Cardiac muscle cell (in vitro differentiated cells and primary cell): ENCODE measurements around the gene TBC1D8. TPM values are rescaled to one million over a fixed set of nuclear protein-coding genes. Genes with fewer than 3 reads are reported as not detected.

Source experiments
- DNase-seq, 2 donors: peaks; one replicate each; pipeline versions ENCODE4 v3.0.0 to v3.0.0-alpha.2; 2010 to 2017; ENCODE audit warnings: low read depth in 1 of 2, low spot score in 1 of 2
- H3K27ac ChIP-seq: fragments of 200-600 bp; sonication (generic); 2 replicates; pipeline ENCODE4 v1.5.1; 2016
- H3K27me3 ChIP-seq: fragments of 200-600 bp; sonication (generic); 2 replicates; pipeline ENCODE4 v1.6.0; 2016; ENCODE audit warnings: control low read depth
- H3K36me3 ChIP-seq: fragments of 200-600 bp; sonication (generic); 2 replicates; pipeline ENCODE4 v1.5.1; 2016; ENCODE audit warnings: control low read depth
- H3K4me1 ChIP-seq: fragments of 200-600 bp; sonication (generic); 2 replicates; pipeline ENCODE4 v1.8.1; 2017; ENCODE audit warnings: low read depth, mild to moderate bottlenecking, mixed run types
- H3K4me3 ChIP-seq: fragments of 200-600 bp; sonication (generic); 2 replicates; pipeline ENCODE4 v1.5.1; 2016; ENCODE audit warnings: mild to moderate bottlenecking
- H3K9me3 ChIP-seq: fragments of 200-600 bp; sonication (generic); 2 replicates; pipeline ENCODE4 v1.5.1; 2017; ENCODE audit warnings: low read depth, mild to moderate bottlenecking, control low read depth
- polyA plus RNA-seq: library from polyadenylated mRNA; unstranded; fragments of >200 nt; fragmentation: Nextera tagmentation; extraction: Ambion mirVana; gene quantifications from 2 replicates; pipeline ENCODE4 v1.2.1, GENCODE V29; 2016
- total RNA-seq: library from RNA; depleted of rRNA; stranded (reverse); fragments of >200 nt; gene quantifications from 2 replicates; pipeline ENCODE4 v1.2.3, GENCODE V29; 2016
- TF ChIP-seq, protein P1 (sequence below): IDR thresholded peaks from 2 replicates; pipeline ENCODE4 v1.5.1; 2012; ENCODE audit warnings: low read depth, mild to moderate bottlenecking, low read length

The TBC1D8 gene
- total and polyA plus RNA-seq, 2 experiments from 2014 or later, result 15.2 to 23.2 TPM

DNA sequence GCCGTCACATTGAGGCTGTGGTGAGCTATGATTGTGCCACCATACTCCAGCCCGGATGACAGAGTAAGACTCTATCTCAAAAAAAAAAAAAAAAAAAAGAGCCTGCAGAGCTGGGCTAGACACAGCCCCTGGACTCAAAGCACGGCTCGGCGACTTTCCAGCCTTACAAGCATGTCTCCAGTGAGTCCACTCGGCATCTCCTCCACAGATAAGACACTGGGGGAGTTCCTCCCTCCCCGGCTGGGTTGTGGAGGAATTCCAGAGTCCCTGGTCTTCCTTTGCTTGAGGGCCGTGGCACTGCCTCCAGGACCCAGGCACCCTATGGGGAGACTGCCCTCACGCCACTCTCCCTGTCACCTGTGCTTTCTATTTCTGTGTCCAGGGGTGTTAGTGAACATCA is 180.0 kb downstream of the TBC1D8 start:
- Histone ChIP-seq H3K27ac (no peak overlapping the region), H3K4me3 (no peak overlapping the region), H3K36me3 (no peaks in the 10 kb centered on the region), H3K27me3 (no peaks in the 10 kb centered on the region), H3K4me1 (no peaks in the 10 kb centered on the region), H3K9me3 (no peaks in the 10 kb centered on the region)
- TF ChIP-seq, protein P1, sequence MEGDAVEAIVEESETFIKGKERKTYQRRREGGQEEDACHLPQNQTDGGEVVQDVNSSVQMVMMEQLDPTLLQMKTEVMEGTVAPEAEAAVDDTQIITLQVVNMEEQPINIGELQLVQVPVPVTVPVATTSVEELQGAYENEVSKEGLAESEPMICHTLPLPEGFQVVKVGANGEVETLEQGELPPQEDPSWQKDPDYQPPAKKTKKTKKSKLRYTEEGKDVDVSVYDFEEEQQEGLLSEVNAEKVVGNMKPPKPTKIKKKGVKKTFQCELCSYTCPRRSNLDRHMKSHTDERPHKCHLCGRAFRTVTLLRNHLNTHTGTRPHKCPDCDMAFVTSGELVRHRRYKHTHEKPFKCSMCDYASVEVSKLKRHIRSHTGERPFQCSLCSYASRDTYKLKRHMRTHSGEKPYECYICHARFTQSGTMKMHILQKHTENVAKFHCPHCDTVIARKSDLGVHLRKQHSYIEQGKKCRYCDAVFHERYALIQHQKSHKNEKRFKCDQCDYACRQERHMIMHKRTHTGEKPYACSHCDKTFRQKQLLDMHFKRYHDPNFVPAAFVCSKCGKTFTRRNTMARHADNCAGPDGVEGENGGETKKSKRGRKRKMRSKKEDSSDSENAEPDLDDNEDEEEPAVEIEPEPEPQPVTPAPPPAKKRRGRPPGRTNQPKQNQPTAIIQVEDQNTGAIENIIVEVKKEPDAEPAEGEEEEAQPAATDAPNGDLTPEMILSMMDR, result no peak
- peak in 1 of 2 donors; percentile 57 for DNase-seq

DNA sequence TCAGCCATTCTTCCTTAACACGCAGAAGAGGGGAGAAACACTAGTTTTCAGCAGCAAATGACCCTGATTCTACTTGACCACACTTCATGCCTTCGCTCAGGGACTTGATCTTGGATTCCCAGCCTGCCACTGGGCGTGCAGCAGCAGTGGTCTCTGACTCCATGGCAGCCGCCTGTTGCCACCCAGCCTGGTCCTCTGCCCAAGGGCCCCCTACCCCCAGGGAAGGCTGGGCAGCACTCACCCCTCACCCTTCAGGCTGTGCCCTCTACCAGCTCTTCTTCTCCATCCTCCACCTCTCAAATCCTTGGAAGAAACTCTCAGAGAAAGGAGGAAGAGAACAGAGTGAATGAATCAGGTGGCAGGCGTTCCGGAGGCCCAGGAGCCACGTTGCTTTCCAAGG is 181.2 kb downstream of the TBC1D8 start:
- DNase-seq, result no peak
- TF ChIP-seq, protein P1, result no peak
- no peak overlapping the region for H3K27ac ChIP-seq
- no peaks in the 10 kb centered on the region for H3K36me3 ChIP-seq
- no peaks in the 10 kb centered on the region for H3K27me3 ChIP-seq
- no peaks in the 10 kb centered on the region for H3K4me1 ChIP-seq
- H3K9me3 ChIP-seq, result no peaks in the 10 kb centered on the region
- no peak overlapping the region for H3K4me3 ChIP-seq

DNA sequence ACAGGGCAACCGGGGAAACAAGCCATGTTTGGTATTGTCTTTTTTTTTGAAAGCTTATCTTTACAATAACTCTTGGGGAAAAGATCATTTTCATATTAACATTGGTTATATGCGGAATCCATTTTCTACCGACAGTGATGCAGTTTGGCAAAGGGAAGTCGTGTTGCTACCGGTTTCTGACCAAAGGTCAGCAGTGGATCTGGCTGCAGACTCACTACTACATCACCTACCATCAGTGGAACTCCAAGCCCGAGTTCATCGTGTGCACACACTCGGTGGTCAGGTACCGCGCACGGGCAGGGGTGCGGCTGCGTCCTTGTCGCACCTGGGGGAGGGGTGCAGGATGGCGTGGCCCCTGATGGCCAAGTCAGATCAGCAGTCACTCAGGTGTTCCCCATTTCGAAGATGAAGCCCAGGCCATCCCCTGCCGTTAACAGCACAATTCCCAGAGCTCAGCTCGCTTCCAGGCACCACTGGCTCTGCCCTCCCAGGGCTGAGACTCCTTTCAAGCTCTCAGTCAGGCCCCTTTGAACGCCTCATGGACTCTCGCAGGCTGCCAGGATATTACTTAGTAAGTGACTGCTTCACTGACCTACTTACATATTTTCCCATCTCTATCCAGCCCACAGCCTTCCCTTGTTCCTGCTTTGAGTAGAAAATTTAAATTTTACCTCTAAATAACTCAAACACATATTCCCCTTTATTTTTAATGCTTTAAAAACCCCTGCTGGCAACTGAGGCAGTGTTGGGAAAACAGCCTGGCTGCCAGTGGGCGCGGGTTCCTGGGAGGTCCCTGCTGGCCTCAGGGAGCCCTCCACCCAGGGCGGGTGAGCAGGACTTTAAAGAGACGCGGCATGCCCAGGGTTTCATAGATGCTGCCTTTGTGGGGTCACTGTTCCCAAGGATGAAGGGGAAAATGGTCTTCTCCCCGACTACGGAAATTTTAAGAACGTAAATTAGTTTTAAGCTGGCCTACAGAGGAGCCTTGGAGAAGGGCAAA is 182.7 kb downstream of the TBC1D8 start:
- H3K4me3 ChIP-seq, result no peak overlapping the region
- TF ChIP-seq, protein P1, result no peak
- no peaks in the 10 kb centered on the region for H3K27me3 ChIP-seq
- no peak overlapping the region for H3K27ac ChIP-seq
- H3K4me1 ChIP-seq, result no peaks in the 10 kb centered on the region
- H3K9me3 ChIP-seq, result no peaks in the 10 kb centered on the region
- DNase-seq, result no peak
- H3K36me3 ChIP-seq, result no peaks in the 10 kb centered on the region

DNA sequence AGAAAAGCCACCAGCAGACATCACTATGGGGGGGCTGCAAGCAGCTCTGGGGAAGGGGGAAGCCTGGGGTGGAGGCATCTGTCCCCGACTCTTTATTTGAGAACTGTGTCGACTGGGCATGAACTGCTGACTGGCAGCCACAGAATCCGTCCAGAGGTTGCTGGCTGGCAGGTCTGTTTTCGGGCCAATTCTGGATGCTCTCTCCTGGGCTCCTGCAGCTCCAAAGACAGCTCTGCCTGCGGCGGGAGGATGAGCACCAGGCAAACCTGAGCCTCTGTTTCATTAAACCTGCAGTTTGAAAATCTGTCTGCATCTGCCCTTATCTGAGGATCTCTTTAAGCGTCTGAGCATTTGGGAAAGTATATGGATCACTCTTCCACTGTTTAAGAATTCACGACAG is 183.5 kb downstream of the TBC1D8 start:
- DNase-seq, result no peak
- Histone ChIP-seq H3K36me3 (no peaks in the 10 kb centered on the region), H3K4me3 (no peak overlapping the region), H3K4me1 (no peaks in the 10 kb centered on the region), H3K27me3 (no peaks in the 10 kb centered on the region), H3K27ac (no peak overlapping the region), H3K9me3 (no peaks in the 10 kb centered on the region)
- TF ChIP-seq, protein P1, result no peak

DNA sequence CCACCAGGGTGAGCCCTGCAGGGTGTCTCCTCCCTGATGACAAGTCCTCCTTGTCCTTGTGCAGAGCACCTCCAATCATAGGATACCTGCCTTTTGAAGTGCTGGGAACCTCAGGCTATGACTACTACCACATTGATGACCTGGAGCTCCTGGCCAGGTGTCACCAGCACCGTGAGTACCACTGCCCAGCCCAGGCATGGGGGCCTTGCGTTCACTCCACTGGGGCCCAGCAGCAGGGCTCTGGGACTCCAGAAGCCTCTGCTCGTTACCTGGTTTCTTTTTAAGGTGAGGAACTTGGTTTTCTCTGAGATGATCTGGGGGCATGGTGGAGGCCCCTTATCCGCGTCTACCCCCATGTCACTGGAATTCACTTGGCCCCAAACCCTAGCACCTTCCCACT is 185.6 kb downstream of the TBC1D8 start:
- Histone ChIP-seq H3K4me1 (no peaks in the 10 kb centered on the region), H3K27me3 (no peaks in the 10 kb centered on the region)
- no peak for DNase-seq

More for the DNA sequence above, 185.6 kb downstream of the TBC1D8 start:
- Histone ChIP-seq H3K9me3 (no peaks in the 10 kb centered on the region), H3K36me3 (no peaks in the 10 kb centered on the region), H3K4me3 (no peak overlapping the region), H3K27ac (no peak overlapping the region)
- TF ChIP-seq, protein P1, result no peak
